Stimulated activated CD4-positive, alpha-beta T cell treated with anti-CD3 and anti-CD28 coated beads, Interleukin-4, amount 100 ng/mL, for 4 hours (primary cell): ENCODE data around the gene TAF12.
"Not testable (repeated sequence)": the region's sequence is repeated elsewhere in the genome, so short reads cannot be mapped to it uniquely, and the experiment has no call there.

Experiments
- DNase-seq, 2 experiments: peaks; one replicate each; pipeline ENCODE4 v3.0.0-alpha.2; 2020

The TAF12 gene

GRCh38 chr1:28580722-28581530 is 61.9 kb downstream of the TAF12 start:
- DNase-seq: peak in 1 of 2 experiments; percentile 73

- no peak for DNase-seq
Observed at GRCh38 chr1:28579401-28579800, 63.5 kb downstream of the TAF12 start.

GRCh38 chr1:28578696-28579218 is 64.1 kb downstream of the TAF12 start:
- no peak for DNase-seq

GRCh38 chr1:28577738-28578536 is 64.9 kb downstream of the TAF12 start:
- peak in 1 of 2 experiments; percentile 21 for DNase-seq

GRCh38 chr1:28577052-28577678 is 65.7 kb downstream of the TAF12 start:
- DNase-seq: peak in 1 of 2 experiments; percentile 27

- DNase-seq: no peak
Observed at GRCh38 chr1:28573564-28573963, 69.3 kb downstream of the TAF12 start.

- DNase-seq: not testable (repeated sequence)
Observed at GRCh38 chr1:28572891-28573290, 70.0 kb downstream of the TAF12 start.

- DNase-seq: no peak
Observed at GRCh38 chr1:28571911-28572310, 71.0 kb downstream of the TAF12 start.

GRCh38 chr1:28566931-28567330 is 75.9 kb downstream of the TAF12 start:
- no peak for DNase-seq

- no peak for DNase-seq
Observed at GRCh38 chr1:28565726-28566125, 77.1 kb downstream of the TAF12 start.

- no peak for DNase-seq
Observed at GRCh38 chr1:28565040-28565439, 77.8 kb downstream of the TAF12 start.

- no peak for DNase-seq
Observed at GRCh38 chr1:28564310-28564709, 78.6 kb downstream of the TAF12 start.

- DNase-seq: no peak
Observed at GRCh38 chr1:28560886-28561285, 82.0 kb downstream of the TAF12 start.
